HUES64 (cell line): ENCODE measurements around the gene FGF19.

Experiments
- H3K27ac ChIP-seq: 2 replicates; pipeline ENCODE4 v1.7.0; 2013; ENCODE audit warnings: low read depth, low read length, inconsistent platforms
- H3K27me3 ChIP-seq: 2 replicates; pipeline ENCODE4 v1.6.1; 2013; ENCODE audit warnings: mild to moderate bottlenecking, low read length; ENCODE audit not compliant: insufficient read depth
- H3K36me3 ChIP-seq: 2 replicates; pipeline ENCODE4 v1.6.1; 2013; ENCODE audit warnings: mild to moderate bottlenecking, low read length; ENCODE audit not compliant: insufficient read depth
- H3K4me1 ChIP-seq: 2 replicates; pipeline ENCODE4 v1.6.1; 2013; ENCODE audit warnings: mild to moderate bottlenecking, low read length, moderate library complexity; ENCODE audit not compliant: insufficient read depth
- H3K4me3 ChIP-seq: 2 replicates; pipeline ENCODE4 v1.5.1; 2013; ENCODE audit warnings: mild to moderate bottlenecking, low read length, moderate library complexity
- H3K9ac ChIP-seq: 2 replicates; pipeline ENCODE4 v1.6.1; 2013; ENCODE audit warnings: mild to moderate bottlenecking, low read depth, low read length
- H3K9me3 ChIP-seq: 2 replicates; pipeline ENCODE4 v1.6.1; 2013; ENCODE audit warnings: low read depth, low read length; ENCODE audit not compliant: insufficient read depth
- WGBS: fragments of 150-250, 120-280 bp; methylation state at CpG from one replicate; pipeline ENCODE4 v1.1.7; 2013; ENCODE audit warnings: missing lambda C conversion rate; 5-methylcytosine and 5-hydroxymethylcytosine counted together

The FGF19 gene

GRCh38 chr11:69734367-69734766 is 30.5 kb upstream of the FGF19 start:
- Histone ChIP-seq H3K4me3 (no peak overlapping the region), H3K9ac (no peak overlapping the region), H3K36me3 (no peaks in the 10 kb centered on the region), H3K27ac (no peak overlapping the region), H3K27me3 (no peaks in the 10 kb centered on the region), H3K4me1 (no peaks in the 10 kb centered on the region; the same call in 1 of the 2 replicates), H3K9me3 (peaks cover 11% of the 10 kb centered on the region)
- WGBS = 94% methylated on average over 2 of the region's 2 CpGs

- Histone ChIP-seq H3K9me3 (peaks cover 5% of the 10 kb centered on the region), H3K36me3 (no peaks in the 10 kb centered on the region), H3K9ac (no peak overlapping the region), H3K27ac (no peak overlapping the region), H3K27me3 (no peaks in the 10 kb centered on the region), H3K4me1 (no peaks in the 10 kb centered on the region; the same call in 1 of the 2 replicates), H3K4me3 (no peak overlapping the region)
- WGBS = 68% methylated on average over 7 of the region's 7 CpGs
Observed at GRCh38 chr11:69732910-69733309, 29.1 kb upstream of the FGF19 start.

- Histone ChIP-seq H3K4me1 (no peaks in the 10 kb centered on the region; the same call in 1 of the 2 replicates), H3K27ac (no peak overlapping the region), H3K9me3 (peaks cover 5% of the 10 kb centered on the region), H3K4me3 (no peak overlapping the region), H3K27me3 (no peaks in the 10 kb centered on the region), H3K36me3 (no peaks in the 10 kb centered on the region), H3K9ac (no peak overlapping the region)
- 92% methylated on average over 11 of the region's 11 CpGs for WGBS
Observed at GRCh38 chr11:69731110-69731509, 27.3 kb upstream of the FGF19 start.

GRCh38 chr11:69730500-69730899 is 26.7 kb upstream of the FGF19 start:
- WGBS = 91% methylated on average over 8 of the region's 8 CpGs
- Histone ChIP-seq H3K4me1 (no peaks in the 10 kb centered on the region; the same call in 1 of the 2 replicates), H3K36me3 (no peaks in the 10 kb centered on the region), H3K27me3 (no peaks in the 10 kb centered on the region), H3K9ac (no peak overlapping the region), H3K27ac (no peak overlapping the region), H3K9me3 (peaks cover 5% of the 10 kb centered on the region), H3K4me3 (no peak overlapping the region)

- no peak overlapping the region for H3K27ac ChIP-seq
- H3K9me3 ChIP-seq = no peaks in the 10 kb centered on the region
- H3K27me3 ChIP-seq = no peaks in the 10 kb centered on the region
- no peak overlapping the region for H3K9ac ChIP-seq
- no peaks in the 10 kb centered on the region for H3K36me3 ChIP-seq
- WGBS = 91% methylated on average over 9 of the region's 9 CpGs
- no peak overlapping the region for H3K4me3 ChIP-seq
- no peaks in the 10 kb centered on the region; the same call in 1 of the 2 replicates for H3K4me1 ChIP-seq
Observed at GRCh38 chr11:69729252-69729651, 25.4 kb upstream of the FGF19 start.

- H3K36me3 ChIP-seq = no peaks in the 10 kb centered on the region
- H3K9ac ChIP-seq = no peak overlapping the region
- no peak overlapping the region for H3K27ac ChIP-seq
- no peaks in the 10 kb centered on the region; the same call in 1 of the 2 replicates for H3K4me1 ChIP-seq
- no peak overlapping the region for H3K4me3 ChIP-seq
- H3K9me3 ChIP-seq = no peaks in the 10 kb centered on the region
- H3K27me3 ChIP-seq = no peaks in the 10 kb centered on the region
- WGBS = 96% methylated on average over 10 of the region's 10 CpGs
Observed at GRCh38 chr11:69727266-69727665, 23.4 kb upstream of the FGF19 start.

- WGBS = 94% methylated on average over 18 of the region's 18 CpGs
Observed at GRCh38 chr11:69726481-69726880, 22.7 kb upstream of the FGF19 start.

GRCh38 chr11:69726019-69726418 is 22.2 kb upstream of the FGF19 start:
- 83% methylated on average over 9 of the region's 9 CpGs for WGBS
- H3K9me3 ChIP-seq = no peaks in the 10 kb centered on the region
- no peak overlapping the region for H3K4me3 ChIP-seq
- H3K4me1 ChIP-seq = no peaks in the 10 kb centered on the region
- peaks cover 7% of the 10 kb centered on the region; the same call in 1 of the 2 replicates for H3K27me3 ChIP-seq
- H3K27ac ChIP-seq = no peak overlapping the region
- no peak overlapping the region for H3K9ac ChIP-seq
- no peaks in the 10 kb centered on the region for H3K36me3 ChIP-seq

More at GRCh38 chr11:69726481-69726880, 22.7 kb upstream of the FGF19 start:
- Histone ChIP-seq H3K4me3 (no peak overlapping the region), H3K9ac (no peak overlapping the region), H3K27ac (no peak overlapping the region), H3K4me1 (no peaks in the 10 kb centered on the region), H3K9me3 (no peaks in the 10 kb centered on the region), H3K36me3 (no peaks in the 10 kb centered on the region), H3K27me3 (peaks cover 2% of the 10 kb centered on the region; the same call in 1 of the 2 replicates)

- 70% methylated on average over 9 of the region's 9 CpGs for WGBS
- H3K4me1 ChIP-seq = 0 out of 2 replicates have a peak, but pooled peaks cover 6% of the 10 kb centered on the region
- H3K9ac ChIP-seq = no peak overlapping the region
- no peak overlapping the region for H3K4me3 ChIP-seq
- H3K27me3 ChIP-seq = peaks cover 28% of the 10 kb centered on the region
- H3K9me3 ChIP-seq = no peaks in the 10 kb centered on the region
- no peaks in the 10 kb centered on the region for H3K36me3 ChIP-seq
- H3K27ac ChIP-seq = no peak overlapping the region
Observed at GRCh38 chr11:69721745-69722144, 17.9 kb upstream of the FGF19 start.

- Histone ChIP-seq H3K4me1 (0 out of 2 replicates have a peak, but pooled peaks cover 6% of the 10 kb centered on the region), H3K4me3 (no peak overlapping the region), H3K36me3 (no peaks in the 10 kb centered on the region), H3K27me3 (peaks cover 29% of the 10 kb centered on the region), H3K27ac (no peak overlapping the region), H3K9me3 (no peaks in the 10 kb centered on the region), H3K9ac (no peak overlapping the region)
- WGBS = 80% methylated on average over 14 of the region's 14 CpGs
Observed at GRCh38 chr11:69721106-69721505, 17.3 kb upstream of the FGF19 start.

- Histone ChIP-seq H3K9ac (no peak overlapping the region), H3K4me3 (no peak overlapping the region), H3K27ac (no peak overlapping the region), H3K27me3 (peaks cover 29% of the 10 kb centered on the region), H3K4me1 (0 out of 2 replicates have a peak, but pooled peaks cover 6% of the 10 kb centered on the region), H3K36me3 (no peaks in the 10 kb centered on the region), H3K9me3 (no peaks in the 10 kb centered on the region)
- 94% methylated on average over 8 of the region's 8 CpGs for WGBS
Observed at GRCh38 chr11:69718912-69719311, 15.1 kb upstream of the FGF19 start.

- no peak overlapping the region for H3K27ac ChIP-seq
- no peak overlapping the region for H3K4me3 ChIP-seq
- peaks cover 29% of the 10 kb centered on the region for H3K27me3 ChIP-seq
- no peaks in the 10 kb centered on the region for H3K9me3 ChIP-seq
- H3K4me1 ChIP-seq = 0 out of 2 replicates have a peak, but pooled peaks cover 6% of the 10 kb centered on the region
- no peak overlapping the region for H3K9ac ChIP-seq
- 6% methylated on average over 13 of the region's 13 CpGs for WGBS
- no peaks in the 10 kb centered on the region for H3K36me3 ChIP-seq
Observed at GRCh38 chr11:69718147-69718546, 14.3 kb upstream of the FGF19 start.
